Measurements from ENCODE around the gene MTERF2. TPM values are rescaled to one million over a fixed set of nuclear protein-coding genes. Genes with fewer than 3 reads are reported as not detected.

Gene MTERF2
- total RNA-seq, 1 donor from 2014 or later = 12.5 TPM

DNA sequence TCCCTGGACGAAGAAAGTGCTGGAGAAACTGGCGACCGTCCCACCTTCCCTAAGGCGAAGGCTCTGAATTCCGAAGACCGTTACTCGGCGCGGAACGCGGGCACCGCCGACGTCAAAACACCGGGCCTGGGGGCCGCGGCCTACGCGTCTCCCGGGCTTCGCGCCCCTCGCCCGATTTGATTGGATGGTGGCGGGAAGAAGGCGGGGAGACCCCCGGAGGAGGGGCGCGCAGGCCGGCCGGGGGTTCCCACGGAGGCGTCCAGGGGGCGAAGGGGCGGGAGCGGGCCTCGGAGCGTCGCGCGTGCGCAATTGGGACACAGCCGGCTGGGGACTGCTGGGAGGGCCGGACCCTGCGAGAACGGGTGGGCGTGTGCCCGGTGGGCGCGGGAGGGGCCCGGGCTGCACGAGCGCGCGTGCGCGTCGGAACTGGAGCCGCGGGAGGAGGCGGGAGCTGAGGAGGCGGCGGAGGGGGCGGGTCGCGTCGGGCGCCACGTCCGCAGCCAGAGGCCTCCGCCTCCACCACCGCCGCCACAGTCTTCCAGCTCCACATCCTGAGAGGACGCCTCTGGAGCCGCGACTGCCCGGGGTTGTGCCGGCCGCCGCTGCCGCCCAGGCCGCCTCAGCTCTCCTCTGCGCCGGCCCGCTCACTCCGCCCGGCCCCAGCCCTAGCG is 31.4 kb downstream of the MTERF2 start, which contains the start of gene TMEM263:
Gene TMEM263 (plus strand): TSS at position 531 of the 671 bp plus-strand sequence. CDS start 11,210 bp downstream, outside the sequence.
- TF ChIP-seq, protein P1, sequence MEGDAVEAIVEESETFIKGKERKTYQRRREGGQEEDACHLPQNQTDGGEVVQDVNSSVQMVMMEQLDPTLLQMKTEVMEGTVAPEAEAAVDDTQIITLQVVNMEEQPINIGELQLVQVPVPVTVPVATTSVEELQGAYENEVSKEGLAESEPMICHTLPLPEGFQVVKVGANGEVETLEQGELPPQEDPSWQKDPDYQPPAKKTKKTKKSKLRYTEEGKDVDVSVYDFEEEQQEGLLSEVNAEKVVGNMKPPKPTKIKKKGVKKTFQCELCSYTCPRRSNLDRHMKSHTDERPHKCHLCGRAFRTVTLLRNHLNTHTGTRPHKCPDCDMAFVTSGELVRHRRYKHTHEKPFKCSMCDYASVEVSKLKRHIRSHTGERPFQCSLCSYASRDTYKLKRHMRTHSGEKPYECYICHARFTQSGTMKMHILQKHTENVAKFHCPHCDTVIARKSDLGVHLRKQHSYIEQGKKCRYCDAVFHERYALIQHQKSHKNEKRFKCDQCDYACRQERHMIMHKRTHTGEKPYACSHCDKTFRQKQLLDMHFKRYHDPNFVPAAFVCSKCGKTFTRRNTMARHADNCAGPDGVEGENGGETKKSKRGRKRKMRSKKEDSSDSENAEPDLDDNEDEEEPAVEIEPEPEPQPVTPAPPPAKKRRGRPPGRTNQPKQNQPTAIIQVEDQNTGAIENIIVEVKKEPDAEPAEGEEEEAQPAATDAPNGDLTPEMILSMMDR (IDR thresholded peaks at IDR 0.05) = no peak
- H3K27me3 Mint-ChIP-seq (ENCODE audit: unreplicated experiment) = no peaks in the 10 kb centered on the region
- peaks cover 41% of the 10 kb centered on the region for H3K4me1 Mint-ChIP-seq (ENCODE audit: unreplicated experiment)
- H3K9me3 Mint-ChIP-seq (ENCODE audit: unreplicated experiment) = no peaks in the 10 kb centered on the region
- H3K36me3 Mint-ChIP-seq (ENCODE audit: unreplicated experiment) = peaks cover 3% of the 10 kb centered on the region
- peak; percentile 100 for DNase-seq (ENCODE audit: extremely low spot score, unreplicated experiment)
- H3K27ac Mint-ChIP-seq (ENCODE audit: unreplicated experiment) = peak within 1 kb of the TSS; percentile 97
- peak within 1 kb of the TSS; percentile 99 for H3K4me3 Mint-ChIP-seq (ENCODE audit: unreplicated experiment)

GRCh38 chr12:106954462-106955376 is 32.2 kb downstream of the MTERF2 start:
- Mint-ChIP-seq H3K4me3 (ENCODE audit: unreplicated experiment) (peak overlapping the region; percentile 99), H3K9me3 (ENCODE audit: unreplicated experiment) (no peaks in the 10 kb centered on the region)

DNA sequence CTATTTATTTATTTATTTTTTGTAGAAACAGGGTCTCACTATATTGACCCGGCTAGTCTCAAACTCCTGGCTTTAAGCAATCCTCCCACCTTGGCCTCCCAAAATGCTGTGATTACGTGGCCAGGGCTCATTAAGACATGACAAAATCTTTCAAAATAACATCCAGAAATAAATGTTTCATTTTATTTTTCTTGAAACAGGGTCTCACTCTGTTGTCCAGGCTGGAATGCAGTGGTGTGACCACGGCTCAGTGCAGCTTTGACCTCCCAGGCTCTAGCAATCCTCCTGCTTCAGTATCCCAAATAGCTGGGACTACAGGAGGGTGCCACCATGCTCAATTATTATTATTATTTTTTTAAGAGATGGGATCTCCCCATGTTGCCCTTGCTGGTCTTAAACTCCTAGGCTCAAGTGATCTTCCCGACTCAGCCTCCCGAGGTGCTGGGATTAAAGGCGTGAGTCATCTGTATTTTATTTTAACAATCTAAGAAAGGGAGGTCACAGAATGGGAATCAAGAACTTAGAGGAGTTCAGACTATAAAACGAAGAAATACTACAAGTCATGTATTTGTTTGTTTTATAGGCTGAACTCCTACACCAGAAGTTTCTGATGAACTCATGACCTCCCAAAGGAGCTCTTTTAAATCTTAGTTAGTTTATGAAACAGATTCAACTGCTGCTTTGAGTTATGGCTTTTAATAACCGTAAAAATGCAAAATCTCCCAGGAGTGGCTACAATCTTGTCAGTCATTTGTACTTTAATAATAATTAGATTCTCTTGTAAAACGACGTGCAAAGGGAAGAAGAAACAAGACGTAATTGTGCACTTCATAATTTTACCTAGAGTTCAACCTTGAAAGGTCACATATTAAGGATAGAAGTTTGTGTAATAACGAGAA is 33.3 kb downstream of the MTERF2 start:
- no peak for DNase-seq (ENCODE audit: extremely low spot score, unreplicated experiment)
- Mint-ChIP-seq H3K27me3 (ENCODE audit: unreplicated experiment) (peaks cover 5% of the 10 kb centered on the region), H3K4me1 (ENCODE audit: unreplicated experiment) (peaks cover 30% of the 10 kb centered on the region), H3K36me3 (ENCODE audit: unreplicated experiment) (peaks cover 2% of the 10 kb centered on the region), H3K9me3 (ENCODE audit: unreplicated experiment) (peaks cover 5% of the 10 kb centered on the region), H3K4me3 (ENCODE audit: unreplicated experiment) (peak overlapping the region; percentile 99), H3K27ac (ENCODE audit: unreplicated experiment) (no peak overlapping the region)
- TF ChIP-seq, protein P1 (IDR thresholded peaks at IDR 0.05) = no peak

More at GRCh38 chr12:106954462-106955376, 32.2 kb downstream of the MTERF2 start:
- Mint-ChIP-seq H3K36me3 (ENCODE audit: unreplicated experiment) (peaks cover 3% of the 10 kb centered on the region), H3K27ac (ENCODE audit: unreplicated experiment) (peak overlapping the region; percentile 95), H3K4me1 (ENCODE audit: unreplicated experiment) (peaks cover 39% of the 10 kb centered on the region), H3K27me3 (ENCODE audit: unreplicated experiment) (no peaks in the 10 kb centered on the region)
- no peak for DNase-seq (ENCODE audit: extremely low spot score, unreplicated experiment)
- TF ChIP-seq, protein P1 (IDR thresholded peaks at IDR 0.05) = no peak

DNA sequence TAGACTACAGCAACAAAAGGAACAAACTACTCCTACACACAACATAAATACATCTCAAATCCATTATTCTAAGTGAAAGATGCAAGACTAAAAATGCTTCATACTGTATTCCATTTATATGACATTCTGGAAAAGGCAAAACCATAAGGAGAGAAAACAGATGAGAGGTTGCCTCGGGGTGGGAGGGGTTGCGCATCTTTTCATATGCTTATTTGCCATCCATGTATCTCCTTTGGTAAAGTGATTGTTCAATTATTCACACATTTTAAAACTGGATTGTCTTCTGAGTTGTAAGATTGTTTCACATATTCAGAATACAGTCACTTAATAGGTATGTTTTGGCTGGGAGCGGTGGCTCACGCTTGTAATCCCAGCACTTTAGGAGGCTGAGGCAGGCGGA is 36.4 kb downstream of the MTERF2 start:
- no peak for DNase-seq (ENCODE audit: extremely low spot score, unreplicated experiment)
- TF ChIP-seq, protein P1 (IDR thresholded peaks at IDR 0.05) = no peak
- Mint-ChIP-seq H3K4me1 (ENCODE audit: unreplicated experiment) (peaks cover 20% of the 10 kb centered on the region), H3K27ac (ENCODE audit: unreplicated experiment) (no peak overlapping the region), H3K4me3 (ENCODE audit: unreplicated experiment) (no peak overlapping the region), H3K36me3 (ENCODE audit: unreplicated experiment) (peaks cover 2% of the 10 kb centered on the region), H3K27me3 (ENCODE audit: unreplicated experiment) (peaks cover 5% of the 10 kb centered on the region), H3K9me3 (ENCODE audit: unreplicated experiment) (peaks cover 5% of the 10 kb centered on the region)

All from osteocyte (in vitro differentiated cells).